HG02678 (cell line): Measurements from ENCODE around the gene OR5H2.
A peak's percentile ranks its signal among the peaks of the same experiment; 100 is the strongest.
"Not testable (repeated sequence)": the region's sequence is repeated elsewhere in the genome, so short reads cannot be mapped to it uniquely, and the experiment has no call there.

ENCODE experiments used
- ATAC-seq: cut with Tn5 transposase; IDR thresholded peaks from one replicate; pipeline ENCODE4 v1.9.1; 2021; ENCODE audit warnings: mild to moderate bottlenecking, moderate library complexity; ENCODE audit not compliant: unreplicated experiment

The OR5H2 gene

DNA sequence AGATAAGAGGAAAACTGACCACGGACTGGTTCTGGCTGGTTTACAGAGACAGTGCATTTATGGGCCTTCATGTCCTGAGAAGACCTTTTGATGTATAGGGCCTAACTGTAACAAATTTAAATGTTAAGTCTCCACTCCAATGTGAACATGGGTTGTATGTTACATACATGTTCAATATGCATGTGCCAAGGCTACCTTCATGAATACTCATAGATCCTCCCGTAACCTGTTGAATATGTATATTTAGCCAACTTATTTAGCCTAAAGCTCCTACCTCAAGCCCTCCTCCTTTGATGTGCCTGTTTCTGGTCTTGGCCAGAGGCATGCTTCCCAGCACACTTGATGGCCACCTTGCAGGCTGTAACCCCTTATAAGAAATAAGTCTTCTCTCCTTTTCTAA is at the start of gene OR5H2:
OR5H2 (plus strand) TSS at position 301 of the 400 bp plus-strand sequence. CDS start 398 bp downstream, outside the sequence.
- no peak for ATAC-seq

GRCh38 chr3:98233468-98233867 is 48.8 kb upstream of the OR5H2 start:
- peak; percentile 56 for ATAC-seq

DNA sequence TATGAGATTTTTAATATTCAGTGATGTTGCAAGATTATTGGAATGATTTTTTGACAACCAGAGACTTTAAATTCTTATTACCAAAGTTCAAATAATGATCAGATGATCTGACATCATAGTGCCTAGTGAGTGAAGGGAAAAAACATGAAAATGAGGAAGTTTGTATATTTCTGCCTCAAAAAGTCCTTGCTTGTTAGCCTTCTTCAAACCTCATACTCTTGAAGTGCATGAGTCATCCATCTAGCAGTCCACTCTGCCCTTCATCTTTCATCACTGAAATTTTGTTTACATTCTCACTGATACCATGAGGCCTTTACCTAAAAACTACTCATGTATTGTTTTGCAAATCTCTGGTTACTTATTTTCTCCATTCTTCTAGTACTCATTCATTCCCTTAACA is 42.2 kb upstream of the OR5H2 start:
- ATAC-seq: no peak

GRCh38 chr3:98242155-98242554 is 40.1 kb upstream of the OR5H2 start:
- ATAC-seq: no peak

DNA sequence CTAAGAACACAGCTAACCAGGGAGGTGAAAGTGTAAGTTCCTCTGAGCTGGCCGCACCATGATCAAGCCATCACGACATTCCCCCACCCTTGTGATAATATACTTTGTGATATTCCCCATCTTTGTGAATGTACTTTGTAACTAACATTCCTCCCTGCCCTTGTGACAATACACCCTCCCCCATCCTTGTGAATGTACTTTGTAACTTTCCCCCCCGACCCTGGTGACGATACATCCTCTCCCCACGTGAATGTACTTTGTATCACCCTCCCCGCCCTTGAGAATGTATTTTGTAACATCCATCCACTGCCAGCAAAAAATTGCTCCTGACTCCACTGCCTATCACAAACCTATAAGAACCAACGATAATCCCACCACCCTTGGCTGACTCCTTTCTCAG is 38.5 kb upstream of the OR5H2 start:
- no peak for ATAC-seq

- no peak for ATAC-seq
These were observed 36.2 kb upstream of the OR5H2 start for GRCh38 chr3:98246142-98246541.

DNA sequence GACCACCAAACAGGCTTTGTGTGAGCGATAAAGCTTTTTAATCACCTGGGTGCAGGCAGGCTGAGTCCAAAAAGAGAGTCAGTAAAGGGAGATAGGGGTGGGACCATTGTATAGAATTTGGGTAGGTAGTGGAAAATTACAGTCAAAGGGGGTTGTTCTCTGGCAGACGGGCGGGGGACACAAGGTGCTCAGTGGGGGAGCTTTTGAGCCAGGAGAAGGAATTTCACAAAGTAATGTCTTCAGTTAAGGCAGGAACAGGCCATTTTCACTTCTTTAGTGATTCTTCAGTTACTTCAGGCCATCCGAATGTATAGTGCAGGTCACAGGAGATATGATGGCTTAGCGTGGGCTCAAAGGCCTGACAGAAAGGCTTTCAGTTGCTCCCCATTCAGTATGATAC is 26.3 kb upstream of the OR5H2 start:
- ATAC-seq: not testable (repeated sequence)

- ATAC-seq: no peak
These were observed 22.6 kb upstream of the OR5H2 start for GRCh38 chr3:98259707-98260106.

GRCh38 chr3:98262046-98262445 is 20.3 kb upstream of the OR5H2 start:
- no peak for ATAC-seq

DNA sequence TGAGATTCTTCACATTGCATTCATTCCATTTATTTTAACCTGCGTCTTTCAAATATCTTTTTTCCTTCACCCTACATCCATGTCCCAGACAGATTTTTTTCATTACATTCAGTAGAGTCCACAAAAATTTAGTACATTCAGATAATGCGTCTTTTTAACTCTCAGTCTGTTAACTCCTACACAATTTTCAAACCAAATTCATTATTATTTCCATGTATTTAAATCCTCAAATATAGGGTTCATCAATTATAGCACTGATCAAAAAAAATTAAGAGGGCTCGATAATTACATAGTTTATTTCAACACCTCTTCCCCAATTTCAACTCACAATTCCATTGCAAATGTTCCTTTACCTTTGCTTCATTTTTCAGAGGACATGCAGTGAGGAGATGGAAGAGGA is 18.4 kb upstream of the OR5H2 start, which contains the start of gene OR5H6:
OR5H6 (plus strand) TSS at position 301 of the 400 bp plus-strand sequence; CDS start at position 390, 89 bp downstream.
- no peak for ATAC-seq

DNA sequence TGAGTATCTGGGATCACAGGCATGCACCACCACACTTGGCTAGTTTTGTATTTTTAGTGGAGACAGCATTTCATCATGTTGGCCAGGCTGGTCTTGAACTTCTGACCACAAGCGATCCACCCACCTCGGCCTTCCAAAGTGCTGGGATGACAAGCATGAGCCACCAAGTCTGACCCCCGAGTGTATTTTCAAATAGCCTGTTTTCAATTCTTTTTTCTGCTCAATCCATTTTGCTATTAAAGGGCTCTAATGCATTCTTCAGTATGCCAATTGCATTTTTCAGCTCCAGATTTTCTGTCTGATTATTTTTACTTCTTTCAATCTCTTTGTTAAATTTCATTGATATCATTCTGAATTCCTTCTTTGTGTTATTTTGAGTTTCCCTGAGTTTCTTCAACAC is 12.5 kb upstream of the OR5H2 start:
- no peak for ATAC-seq

DNA sequence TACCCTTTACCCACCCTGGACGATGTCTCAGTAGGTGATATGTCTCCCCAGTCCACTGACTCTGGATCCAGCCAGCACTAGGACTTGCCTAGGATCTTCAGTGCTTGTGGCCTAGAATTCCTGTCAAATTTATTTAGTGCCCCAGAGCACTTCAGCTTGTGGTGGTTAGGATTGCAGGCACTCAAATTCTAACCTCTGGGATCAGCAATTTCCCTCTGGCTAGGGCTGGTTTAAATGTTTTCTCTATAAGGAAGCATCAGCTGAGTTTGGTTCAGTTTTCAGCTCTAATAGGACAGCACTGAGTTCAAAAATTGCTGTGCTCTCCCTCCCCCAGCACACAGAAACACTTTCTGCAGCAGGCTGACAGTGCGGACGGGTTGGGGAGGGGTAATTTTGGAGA is 10.2 kb upstream of the OR5H2 start:
- no peak for ATAC-seq

GRCh38 chr3:98274914-98275313 is 7.4 kb upstream of the OR5H2 start:
- no peak for ATAC-seq

DNA sequence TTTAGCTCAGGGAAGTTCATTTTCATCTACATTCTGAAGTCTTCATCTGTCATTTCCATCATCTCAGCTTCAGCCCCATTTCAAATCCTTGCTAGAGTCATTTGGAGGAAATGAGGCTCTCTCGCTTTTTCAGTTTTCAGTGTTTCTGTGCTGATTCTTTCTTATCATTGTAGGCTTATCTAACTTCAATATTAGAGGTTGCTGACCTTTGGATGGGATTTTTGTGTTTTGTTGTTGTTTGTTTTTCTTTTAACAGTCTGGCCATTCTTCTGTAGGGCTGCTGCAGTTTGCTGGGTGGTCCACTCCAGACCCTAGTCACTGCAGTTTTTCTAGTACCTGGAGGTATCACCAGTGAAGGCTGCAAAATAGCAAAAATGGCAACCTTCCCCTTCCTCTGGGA is 8.6 kb downstream of the OR5H2 start:
- no peak for ATAC-seq

DNA sequence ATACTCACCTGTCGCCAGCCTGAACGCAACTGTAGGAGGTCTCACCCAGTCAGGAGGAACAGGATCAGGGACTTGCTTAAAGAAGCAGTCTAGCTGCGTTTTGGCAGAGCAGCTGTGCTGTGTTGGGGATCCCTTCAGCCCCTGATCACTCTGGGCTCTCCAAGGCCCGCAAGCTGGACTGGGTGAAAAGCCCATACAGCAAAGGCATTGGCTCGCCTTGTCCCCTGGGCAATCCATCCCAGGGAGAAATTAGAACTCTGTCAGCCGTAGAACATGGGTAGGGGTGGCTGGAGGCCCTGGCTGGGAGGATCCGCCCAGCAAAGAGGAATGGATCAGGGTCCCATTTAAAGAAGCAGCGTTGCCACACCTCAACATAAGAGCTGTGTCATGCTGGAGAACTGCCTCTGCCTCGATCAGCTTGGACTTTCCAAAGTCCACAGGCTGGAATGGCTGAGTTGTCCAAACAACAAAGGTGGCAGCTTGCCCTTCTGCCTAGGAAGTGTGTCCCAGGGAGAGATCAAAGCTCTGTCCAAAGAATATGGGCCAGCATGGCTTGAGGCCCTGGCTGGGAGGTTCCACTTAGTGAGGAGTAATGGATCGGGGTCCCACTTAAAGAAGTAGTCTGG is 9.1 kb downstream of the OR5H2 start:
- no peak for ATAC-seq

DNA sequence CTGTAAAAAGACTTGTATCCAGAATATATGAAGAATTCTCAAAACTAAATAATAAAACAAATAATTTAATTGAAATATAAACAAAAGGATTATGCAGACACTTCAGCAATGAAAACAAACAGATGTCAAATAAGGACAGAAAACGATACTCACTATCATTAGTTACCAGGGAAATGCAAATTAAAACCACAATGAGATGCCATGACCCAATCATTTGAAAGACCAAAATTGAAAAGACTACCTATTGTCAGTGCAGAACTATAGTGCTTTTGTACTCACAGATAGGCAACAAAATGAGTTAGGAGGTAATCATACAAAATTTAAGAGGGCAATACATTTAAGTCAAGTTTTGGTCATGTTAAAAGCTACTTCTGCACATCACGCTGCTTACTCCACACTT is 39.8 kb downstream of the OR5H2 start:
- ATAC-seq: no peak

DNA sequence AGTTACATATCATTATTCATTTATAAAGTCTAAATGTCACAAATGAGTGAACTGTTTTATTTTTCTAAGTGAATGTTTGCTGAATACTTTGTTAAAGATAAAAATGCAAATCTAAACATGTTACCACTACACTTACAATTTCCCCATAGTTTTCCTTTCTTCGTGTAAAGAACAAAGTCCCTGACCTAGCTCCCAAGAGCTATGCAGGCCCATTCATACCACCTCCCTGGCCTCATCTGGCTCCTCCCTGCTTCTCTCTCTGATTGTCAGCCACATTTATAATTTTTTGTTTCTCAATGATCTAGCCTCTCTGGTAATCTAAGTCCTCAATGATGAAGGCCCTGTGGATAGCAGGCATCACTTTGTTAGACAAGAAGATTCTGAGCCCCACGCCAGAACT is 40.4 kb downstream of the OR5H2 start:
- ATAC-seq: no peak

DNA sequence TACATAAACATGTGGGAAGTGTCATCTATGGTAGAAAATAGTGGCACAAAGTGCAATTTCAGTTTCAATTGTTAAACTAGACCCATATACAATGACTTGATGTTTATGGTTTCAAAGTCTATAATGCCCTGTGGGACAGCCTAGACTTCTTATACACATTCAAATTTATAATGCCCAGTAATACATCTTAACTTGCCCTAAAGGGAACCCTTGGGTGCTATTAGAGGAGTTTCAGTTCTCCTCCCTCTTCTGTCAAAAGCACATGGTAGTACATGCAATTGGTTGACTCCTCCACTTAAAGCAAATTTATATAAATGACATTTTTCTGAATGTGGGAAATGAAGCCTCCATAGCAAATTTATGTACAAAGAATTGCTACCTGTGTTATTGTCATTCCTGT is 41.1 kb downstream of the OR5H2 start:
- ATAC-seq: no peak

GRCh38 chr3:98325055-98325454 is 42.8 kb downstream of the OR5H2 start:
- no peak for ATAC-seq

DNA sequence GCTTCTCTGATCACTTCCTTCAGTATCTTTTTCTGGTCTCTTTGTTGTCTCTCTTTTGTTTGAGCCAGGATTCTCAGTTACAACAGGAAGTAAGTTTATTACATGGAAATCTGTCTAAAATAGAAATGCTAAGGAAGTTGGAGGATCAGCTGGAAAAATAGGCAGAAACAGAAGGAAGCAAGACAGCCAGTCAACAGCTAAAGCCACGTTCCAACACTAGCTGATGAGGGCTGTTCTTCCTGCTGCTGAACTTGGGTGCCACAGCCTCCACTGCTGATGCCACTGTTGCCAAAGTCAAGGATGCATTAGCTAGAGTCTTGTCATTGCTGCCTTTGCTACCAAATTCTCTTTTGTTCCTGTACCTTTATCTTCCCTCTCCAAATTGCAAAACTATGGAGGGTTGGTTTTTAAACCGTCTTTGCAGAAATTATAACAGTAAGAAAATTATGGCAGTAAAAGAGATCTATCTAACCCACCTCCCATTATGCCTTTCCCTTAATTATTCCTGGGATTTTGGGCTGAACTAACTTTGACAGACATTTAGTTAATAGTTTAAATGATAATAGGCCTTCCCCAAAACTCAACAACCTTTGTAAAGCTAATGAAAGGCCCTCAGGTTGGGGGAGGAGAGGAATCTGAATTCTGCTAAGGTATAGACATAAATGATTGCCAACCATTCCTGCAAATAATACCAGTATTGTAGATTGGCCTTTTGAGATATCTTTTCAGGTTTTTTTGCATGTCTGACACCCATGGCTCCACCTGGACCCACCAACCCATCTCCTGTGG is 44.0 kb downstream of the OR5H2 start:
- ATAC-seq: no peak

GRCh38 chr3:98326945-98327344 is 44.6 kb downstream of the OR5H2 start:
- peak; percentile 59 for ATAC-seq

GRCh38 chr3:98328933-98329332 is 46.6 kb downstream of the OR5H2 start:
- peak; percentile 3 for ATAC-seq
